C1 segment of cervical spinal cord (tissue), 14 donors: ENCODE measurements around the gene ATP1A1.
A peak's percentile ranks its signal among the peaks of the same experiment; 100 is the strongest.

Experiments
- DNase-seq, 14 donors: peaks; one replicate each; lab custom pipeline; 2025; lab: John Stamatoyannopoulos, UW

Gene ATP1A1

DNA sequence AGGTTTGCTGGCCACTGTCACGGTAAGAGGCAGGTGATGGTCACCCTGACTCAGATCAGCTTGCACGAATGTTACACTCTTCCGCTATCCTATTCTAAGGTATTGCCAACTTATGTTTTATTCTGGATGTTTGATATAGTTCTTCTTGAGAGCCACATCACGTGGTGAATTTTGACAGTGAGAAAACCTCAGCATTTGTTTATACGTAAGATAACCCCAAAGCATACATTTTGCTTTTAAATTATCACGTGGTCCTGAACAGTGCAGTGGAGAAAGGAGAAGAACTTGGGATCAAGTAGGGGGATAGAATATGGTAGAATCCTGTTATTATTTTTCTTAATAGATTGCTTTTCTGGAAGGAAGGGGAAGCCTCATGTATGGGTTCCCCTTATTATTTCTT lies 16.6 kb downstream of the ATP1A1 start:
- no peak for DNase-seq

DNA sequence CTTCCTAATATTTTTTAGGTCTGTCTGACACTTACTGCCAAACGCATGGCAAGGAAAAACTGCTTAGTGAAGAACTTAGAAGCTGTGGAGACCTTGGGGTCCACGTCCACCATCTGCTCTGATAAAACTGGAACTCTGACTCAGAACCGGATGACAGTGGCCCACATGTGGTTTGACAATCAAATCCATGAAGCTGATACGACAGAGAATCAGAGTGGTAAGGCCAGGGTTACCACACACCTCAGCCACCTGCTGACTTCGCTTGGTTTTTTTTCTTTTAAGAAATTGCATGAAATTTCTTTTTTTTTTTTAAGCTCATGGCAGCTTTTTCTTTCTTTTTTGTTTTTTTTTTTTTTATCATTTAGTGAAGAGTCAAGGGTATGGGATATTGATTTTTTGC lies 17.2 kb downstream of the ATP1A1 start:
- no peak for DNase-seq

DNA sequence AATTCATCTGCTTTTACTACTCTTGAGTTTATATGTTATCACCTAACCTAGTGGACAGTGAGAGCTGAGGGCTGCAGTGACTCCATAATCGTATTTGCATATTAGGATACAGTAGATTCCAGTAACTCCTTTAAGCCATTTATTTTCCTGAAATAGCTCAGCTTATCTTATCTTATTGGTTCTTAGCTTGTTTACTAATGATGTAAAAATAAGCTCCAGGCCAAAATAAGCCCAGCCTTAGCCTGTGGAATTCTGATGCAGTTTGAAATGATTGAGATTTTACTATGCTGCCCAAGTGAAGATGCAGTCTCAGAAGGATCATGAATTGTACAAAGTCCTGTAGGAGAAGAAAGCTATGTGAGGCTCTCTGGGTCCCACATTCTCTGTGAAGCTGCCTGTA lies 18.1 kb downstream of the ATP1A1 start:
- DNase-seq, result no peak

DNA sequence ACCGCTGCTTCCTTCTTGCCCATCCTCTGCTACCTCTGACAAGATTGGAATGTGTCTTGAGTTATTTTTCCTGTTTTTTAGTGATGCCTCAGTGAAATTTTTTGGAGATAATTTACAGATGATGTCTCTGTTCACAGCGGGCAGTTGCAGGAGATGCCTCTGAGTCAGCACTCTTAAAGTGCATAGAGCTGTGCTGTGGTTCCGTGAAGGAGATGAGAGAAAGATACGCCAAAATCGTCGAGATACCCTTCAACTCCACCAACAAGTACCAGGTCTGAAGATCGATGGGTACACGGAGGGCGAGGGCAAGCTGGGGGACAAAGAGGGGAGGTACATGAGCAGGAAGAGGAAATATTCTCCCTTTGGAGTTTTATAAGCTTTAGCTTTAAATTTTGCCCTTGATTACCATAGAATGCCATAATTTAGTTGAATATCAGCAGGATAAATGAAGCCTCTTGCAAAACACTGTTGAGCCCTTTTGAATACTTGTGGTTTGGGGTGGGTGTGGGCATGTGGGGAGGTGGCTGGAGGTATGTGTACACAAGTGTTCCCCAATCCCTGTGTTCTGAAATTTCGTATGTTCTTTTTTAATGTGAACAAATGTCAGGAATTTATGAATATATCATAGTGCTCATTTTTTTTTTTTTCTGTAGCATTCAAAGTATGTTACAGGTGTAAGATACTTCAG lies 19.8 kb downstream of the ATP1A1 start:
- DNase-seq, result no peak

DNA sequence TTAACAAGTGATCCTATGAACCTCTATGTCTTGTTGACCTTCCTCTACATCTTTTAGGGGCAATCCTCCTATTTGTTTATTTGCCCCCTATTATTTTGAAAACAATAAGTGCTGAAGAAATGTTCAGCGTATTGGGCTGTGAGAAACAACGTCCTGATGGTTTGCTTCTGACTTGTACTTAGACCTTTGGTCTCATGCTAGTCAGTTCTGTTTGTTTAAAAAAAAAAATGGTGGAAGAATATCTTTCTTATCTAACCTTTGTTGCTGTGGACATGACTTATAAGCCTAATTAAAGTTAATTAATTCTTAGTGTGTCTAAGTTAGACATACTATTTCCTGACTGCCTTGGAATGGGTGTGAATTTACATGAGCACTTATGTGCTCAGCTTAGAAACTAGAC lies 20.7 kb downstream of the ATP1A1 start:
- DNase-seq, result no peak

DNA sequence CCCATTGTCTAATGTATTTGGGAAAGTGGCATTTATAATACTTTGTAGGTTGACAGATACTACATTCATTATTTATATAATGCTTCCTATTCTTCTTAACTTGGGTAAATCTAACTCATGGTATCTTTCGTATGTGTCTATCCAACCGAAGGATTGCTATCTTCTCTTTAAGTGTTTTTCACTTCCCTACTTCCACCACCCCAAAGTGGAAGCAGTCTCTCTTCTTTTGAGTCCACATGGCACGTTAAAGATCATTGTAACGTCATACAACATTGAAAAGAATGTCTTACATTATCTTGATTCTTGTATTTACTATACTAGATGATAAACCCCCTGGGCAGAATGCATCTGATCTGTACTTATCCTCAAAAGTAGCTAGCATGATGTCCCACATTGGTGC lies 21.2 kb downstream of the ATP1A1 start:
- DNase-seq, result no peak

DNA sequence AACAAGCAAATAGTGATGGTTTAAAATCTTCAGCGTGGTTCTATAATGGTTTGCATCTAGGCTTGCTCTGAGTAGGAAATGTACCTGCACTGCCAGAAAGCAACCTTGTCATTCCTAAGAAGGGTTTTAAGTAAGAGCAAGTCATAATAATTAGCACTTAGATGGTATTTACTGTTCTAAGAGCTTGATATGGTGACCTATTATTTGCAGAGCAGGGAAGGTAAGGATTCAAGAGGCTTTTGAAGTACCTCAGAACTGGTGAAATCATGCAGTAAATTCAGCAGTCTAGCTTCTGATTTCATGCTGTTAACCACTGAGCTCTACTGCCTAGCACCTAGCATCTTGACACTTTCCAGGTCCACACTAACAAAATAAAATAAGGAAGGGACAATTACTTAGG lies 23.7 kb downstream of the ATP1A1 start:
- no peak for DNase-seq

DNA sequence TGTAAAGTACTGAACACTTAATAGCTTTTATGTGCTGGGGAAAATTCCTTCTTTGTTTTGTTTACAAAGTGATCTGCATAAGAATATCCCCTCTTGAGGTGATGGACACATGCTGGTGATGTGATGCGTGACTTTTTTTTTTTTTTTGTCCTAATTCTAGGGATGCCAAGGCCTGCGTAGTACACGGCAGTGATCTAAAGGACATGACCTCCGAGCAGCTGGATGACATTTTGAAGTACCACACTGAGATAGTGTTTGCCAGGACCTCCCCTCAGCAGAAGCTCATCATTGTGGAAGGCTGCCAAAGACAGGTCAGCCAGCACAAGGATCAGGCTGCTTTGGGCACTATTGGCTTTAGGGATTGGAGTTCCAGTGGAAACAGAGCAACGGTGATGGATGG lies 24.7 kb downstream of the ATP1A1 start:
- no peak for DNase-seq

DNA sequence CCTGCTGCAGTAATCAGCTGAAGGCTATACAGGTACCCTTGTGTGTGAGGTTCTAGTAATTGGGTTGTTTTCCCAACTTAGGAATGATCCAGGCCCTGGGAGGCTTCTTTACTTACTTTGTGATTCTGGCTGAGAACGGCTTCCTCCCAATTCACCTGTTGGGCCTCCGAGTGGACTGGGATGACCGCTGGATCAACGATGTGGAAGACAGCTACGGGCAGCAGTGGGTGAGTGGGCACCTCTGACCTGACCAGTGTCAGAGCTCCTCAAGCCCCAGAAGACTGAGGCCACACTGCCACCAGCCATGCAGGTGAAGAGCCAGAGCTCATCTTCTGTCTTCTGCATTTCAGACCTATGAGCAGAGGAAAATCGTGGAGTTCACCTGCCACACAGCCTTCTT lies 27.7 kb downstream of the ATP1A1 start:
- DNase-seq, result no peak

DNA sequence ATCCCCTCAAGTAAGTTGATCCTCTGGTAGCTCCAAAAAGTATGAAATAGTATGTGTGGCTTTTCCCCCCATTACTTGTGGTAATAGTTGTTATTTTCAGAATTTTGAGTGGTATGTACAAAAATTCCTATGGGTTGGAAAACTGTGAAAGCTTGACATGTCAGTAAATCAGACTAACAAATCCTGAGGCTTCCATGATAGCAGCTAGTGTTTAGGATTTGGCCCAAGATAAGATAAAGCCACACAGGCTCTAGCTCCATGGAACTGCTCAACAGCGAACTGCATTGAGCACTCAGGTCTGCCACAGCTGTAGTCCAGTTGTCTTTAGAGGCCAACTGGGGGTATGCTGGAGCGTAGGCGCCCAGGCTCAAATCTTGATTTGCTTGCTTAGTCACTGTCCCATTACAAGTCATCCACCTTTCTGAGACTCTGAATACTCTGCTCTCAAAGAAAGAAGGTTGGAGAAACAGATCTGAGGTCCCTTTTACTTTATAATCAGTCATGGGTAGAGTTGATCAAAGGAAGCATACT lies 28.7 kb downstream of the ATP1A1 start:
- no peak for DNase-seq

DNA sequence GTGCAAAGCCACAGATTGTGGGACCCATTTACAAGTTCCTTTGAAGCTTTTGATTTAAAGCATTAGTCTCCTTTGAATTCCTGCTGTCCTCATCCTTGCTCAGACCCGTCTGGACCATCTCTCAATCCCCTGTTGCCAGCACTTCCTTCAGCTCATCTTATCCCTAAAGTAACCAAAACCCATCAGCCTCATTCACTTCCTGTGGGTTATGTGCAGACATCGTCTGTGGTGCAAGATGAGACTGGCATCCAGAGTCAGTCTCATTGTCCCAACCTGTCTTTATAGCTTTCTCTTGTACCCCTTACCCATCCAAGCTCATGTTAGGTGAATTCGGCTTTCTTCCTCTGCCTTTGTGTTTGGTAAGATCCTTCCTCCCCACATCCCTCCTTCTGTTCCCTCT lies 29.3 kb downstream of the ATP1A1 start:
- no peak for DNase-seq

DNA sequence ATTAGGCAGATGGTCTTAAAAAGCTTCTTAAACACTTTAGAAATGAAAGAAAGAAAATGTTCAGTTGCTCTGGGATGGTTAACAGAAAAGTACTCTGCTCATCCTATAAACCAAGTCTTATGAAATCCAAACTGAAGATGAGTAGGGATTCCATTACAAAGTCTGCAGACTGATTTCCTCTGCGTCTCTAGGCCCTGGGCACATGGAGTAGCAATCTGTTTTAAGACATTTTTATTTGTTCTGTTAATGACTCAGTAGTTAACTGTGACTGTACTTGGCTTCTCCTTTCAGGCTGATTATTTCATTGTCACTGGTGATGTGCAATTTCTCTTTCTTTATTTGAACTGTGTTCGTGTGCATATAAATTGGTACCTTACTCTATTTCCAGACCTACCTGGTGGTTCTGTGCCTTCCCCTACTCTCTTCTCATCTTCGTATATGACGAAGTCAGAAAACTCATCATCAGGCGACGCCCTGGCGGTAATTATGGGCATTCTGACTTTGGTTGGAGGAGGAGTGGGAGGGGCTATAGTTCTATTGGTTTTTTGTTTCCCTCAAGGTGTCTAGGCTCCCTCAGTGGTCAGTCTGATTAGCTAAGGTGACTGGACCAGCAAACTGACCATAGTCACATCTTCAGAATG lies 30.6 kb downstream of the ATP1A1 start:
- no peak for DNase-seq

DNA sequence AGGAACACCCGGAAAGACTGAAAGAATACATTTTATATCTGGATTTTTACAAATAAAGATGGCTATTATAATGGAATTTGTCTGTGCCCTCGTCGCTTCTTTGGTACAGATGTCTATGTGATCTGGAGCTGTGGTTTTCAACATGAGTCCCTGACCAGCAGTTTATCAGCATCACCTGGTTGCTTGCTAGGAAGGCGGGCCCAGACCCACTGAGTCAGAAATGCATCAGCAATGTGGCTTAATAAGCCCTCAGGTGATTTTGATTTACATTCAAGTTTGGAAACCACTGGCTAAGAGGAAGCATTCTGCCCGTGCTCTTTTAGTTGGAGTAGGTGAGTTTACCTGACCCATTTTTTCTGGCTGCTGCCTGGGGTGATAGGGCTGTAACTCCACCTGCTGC lies 31.7 kb downstream of the ATP1A1 start:
- DNase-seq, result peak in 1 of 14 donors; percentile 14

DNA sequence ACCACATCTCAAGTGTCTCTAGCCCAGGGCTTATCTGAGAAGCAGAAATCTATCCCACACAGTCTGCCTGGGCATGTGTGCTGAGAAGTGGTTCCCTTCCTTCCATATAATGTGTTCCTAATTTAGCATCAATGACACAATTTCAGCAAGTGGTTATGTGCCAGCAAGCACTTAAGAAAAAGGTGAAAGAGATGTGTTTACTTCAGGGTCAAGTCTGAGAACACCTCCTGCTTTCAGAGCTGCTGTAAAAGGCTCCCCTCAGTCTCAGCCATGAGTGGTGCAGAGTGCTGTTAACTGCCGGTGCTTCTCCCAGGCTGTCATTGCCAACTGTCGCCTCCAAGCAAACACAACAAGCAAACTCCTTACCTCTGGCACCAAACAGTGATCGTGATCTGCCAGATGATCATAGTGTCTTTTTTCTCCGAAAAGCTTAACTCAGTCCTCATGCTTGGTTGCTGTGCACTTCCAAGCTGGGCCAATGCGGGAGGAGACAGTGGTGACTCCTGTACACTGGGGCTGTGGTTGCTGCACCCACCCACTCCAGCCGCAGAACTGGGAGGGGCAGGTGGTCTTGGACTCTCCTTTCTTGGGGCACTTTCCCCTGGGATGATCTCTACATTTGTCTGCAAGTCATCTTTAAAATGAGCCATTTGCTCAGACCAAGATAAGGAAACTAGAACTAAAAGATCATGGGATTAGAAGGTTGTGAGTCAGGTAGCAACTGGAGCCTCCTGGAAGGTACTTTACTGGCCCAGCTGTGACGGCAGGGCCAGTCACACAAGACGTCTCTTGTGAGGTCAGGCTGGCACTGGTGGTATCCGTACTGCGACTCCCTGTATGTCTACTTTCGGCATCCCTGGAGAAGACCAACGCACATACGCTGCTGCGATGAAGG lies 32.4 kb downstream of the ATP1A1 start:
- DNase-seq, result peak in 1 of 14 donors; percentile 27

DNA sequence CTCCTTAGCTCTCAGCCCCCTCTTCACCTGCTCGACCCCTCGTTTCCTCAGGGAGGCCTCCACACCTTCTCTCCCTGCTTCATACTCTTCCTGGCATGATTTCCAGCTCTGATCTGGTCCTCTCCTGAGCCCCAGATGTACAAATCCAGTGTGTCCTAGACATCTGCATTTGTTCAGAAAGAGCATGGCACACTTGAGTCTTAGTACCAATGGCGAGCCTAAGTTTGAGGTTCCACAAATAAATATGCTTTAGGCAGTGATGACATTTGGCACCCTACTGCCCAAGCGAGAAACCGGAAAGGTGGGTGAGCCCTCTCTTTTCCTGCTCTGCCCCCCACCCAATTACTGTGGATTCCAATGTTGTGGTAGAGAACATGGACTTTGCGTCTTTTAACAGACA lies 34.0 kb downstream of the ATP1A1 start:
- DNase-seq, result no peak

DNA sequence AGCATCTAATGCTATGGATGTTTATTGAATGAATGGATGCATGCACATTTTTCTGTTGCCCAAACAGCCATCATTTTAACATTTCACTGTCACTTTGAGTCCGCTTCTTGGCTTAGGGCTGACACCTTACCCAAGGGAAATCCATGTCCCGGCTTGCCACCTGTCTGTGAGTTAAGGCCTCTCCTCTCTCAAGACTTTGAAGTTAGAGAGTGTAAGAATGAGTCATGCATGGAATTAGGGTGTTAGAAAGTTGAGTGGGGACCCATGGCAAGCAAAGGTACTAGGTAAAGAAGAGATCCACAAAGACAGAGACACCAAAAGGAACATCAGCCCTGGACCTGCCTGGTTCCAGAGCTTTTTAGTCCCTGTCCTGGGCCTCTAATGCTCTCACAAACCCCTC lies 35.1 kb downstream of the ATP1A1 start:
- no peak for DNase-seq

DNA sequence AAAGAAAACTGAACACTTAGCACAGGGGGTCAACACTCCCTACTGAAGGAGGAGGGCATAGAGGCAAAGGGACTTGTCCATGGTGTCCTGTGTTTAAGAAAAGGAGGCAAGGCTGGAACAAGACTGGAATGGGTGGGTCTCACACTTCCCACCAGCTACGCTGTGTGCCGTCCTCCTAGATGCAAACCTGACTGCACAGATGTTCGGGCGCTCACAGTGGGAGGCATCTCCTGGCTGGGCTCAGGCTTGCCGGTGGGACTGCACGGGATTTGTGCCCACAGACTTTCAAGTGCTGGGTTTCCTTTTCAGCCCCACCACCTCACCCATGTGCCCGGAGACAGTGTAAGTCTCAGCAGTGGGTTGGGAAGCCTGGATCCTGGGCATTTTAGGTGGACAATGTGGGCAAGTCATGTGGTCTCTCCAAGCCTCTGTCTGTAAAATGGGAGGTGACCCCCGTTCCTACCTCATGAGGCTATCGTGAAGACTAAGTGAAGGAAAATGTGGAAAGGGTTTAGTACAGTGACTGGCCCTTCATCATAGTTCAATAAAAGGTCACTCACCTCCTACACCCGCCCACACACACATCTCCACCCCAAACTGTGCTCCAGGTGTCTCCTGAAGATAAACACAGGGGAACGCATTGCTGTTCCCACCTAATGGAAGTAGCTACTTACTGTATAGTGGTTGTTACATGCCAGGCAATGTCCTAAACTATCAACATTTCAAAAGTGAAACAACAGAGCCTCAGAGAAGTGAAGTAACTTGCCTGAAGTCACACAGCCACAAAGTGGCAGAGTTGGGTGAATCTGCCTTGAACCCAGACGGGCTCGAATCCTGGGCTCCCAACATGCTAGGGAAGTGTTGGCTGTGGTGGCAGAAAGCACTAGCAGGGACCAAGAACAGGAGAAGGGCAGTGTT lies 36.0 kb downstream of the ATP1A1 start:
- DNase-seq, result no peak

DNA sequence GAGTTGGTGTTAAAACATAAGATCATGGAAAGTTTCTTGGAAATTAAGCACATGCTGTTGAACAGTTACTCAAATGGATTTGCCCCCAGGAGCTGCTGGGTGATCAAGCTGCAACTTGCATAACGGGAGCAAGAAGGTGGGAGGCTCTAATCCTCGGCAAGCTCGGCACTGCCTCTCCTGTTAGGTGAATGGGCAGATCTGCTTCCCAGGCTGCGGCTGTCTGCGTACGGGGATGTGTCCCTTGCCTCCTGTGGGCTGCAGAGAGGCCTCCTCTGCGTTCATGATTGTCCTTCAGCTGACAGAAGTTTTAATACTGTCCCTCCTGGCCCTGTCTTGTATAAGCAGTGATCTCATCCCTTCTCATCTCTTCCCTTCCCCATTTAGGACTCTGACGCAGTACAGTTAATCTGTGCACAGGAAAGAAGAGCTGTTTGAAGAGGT lies 36.7 kb downstream of the ATP1A1 start:
- DNase-seq, result no peak

DNA sequence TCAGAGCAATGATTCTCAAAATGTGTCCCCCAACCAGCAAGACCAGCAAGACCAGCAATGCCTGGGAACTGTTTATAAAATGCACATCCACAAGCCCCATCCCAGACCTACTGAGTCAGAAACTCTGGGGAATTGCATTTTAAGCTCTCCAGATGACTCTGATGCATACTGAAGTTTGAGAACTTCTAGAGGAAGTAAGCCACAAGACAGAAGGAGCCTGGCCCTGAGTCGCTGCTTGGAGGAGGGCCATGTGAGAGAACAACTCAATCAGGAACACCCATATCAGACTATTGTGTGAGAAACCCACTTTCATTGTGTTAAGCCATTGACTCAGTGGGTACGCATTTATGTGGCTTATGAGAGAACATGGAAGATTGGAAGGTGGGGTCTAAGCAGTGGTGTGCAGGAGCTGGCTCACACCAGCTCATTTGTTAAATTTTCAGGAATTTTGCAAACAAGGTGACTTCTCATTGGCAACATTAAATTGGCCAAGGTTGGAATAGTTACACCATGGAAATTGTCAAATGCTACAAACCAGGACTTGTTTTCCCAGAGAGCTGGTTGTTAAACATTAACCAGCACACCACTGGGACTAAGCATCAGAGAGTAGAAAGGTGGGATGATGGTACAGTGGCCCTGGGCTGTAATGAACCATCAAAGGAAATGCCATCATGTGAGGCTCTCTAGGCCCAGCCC lies 38.9 kb downstream of the ATP1A1 start:
- no peak for DNase-seq

DNA sequence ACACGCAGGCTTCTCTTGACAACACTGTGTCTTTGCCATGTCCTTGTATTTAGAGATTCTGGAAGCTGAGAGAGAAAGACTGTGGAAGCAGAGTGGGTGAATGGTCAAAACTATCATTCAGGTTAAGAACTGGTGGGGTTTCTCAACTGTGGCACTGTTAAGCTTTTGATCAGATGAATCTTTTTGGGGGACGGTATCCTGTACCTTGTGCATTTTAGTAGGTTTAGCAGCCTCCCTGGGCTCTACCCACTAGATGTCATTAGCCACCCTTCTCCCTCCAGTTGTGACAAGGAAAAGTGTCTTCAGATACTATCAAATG lies 39.4 kb downstream of the ATP1A1 start:
- no peak for DNase-seq

DNA sequence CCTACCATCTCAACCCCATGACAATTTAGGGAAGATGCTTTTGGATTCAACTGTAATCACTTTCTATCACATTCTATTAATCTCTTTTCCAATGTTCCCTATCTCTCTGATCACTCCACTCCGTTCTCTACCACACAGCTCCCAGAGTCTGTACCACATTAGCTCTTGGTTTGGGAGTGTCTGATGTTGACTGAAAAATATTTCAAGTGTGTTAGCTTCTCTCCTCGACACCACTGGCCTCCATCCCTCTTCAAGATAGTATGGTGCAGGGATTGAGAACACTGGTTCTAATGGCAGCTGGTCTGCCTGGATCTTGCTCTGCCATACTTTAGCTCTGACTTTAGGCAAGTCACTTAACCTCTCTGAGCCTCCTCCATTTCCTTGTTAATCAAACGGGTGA lies 39.9 kb downstream of the ATP1A1 start:
- no peak for DNase-seq
